H1 (cell line): ENCODE measurements around the gene NPC2. TPM values are rescaled to one million over a fixed set of nuclear protein-coding genes. Genes with fewer than 3 reads are reported as not detected.

Experiments used
- CTCF ChIA-PET: fragments of 300-600 bp; sonication (Branson Sonifier 250); formaldehyde crosslinking; loops from one replicate; lab custom pipeline; 2021; ENCODE audit not compliant: partially characterized antibody; lab: Charles Lee
- POLR2A ChIA-PET: fragments of 300-600 bp; sonication (Branson Sonifier 250); formaldehyde crosslinking; loops from one replicate; lab custom pipeline; 2021; ENCODE audit warnings: inconsistent platforms; ENCODE audit not compliant: partially characterized antibody; lab: Charles Lee
- DNase-seq, 2 experiments: peaks; one replicate each; pipeline versions ENCODE4 v3.0.0 to v3.0.0-alpha.2; 2010 to 2022; ENCODE audit warnings: low spot score in 2 of 2, low read depth in 1 of 2, mixed read lengths in 1 of 2
- FAIRE-seq: peaks from 2 replicates; lab custom pipeline; 2011; peaks lifted over from hg19 to GRCh38; lab: Jason Lieb, UNC
- H2AFZ ChIP-seq: 2 replicates; pipeline ENCODE4 v1.8.1; 2012; ENCODE audit warnings: low read length, inconsistent platforms
- H2AK5ac ChIP-seq: 2 replicates; pipeline ENCODE4 v1.6.1; 2013; ENCODE audit warnings: low read depth, low read length
- H2BK120ac ChIP-seq: replicated peaks from 2 replicates; pipeline ENCODE3; 2013; ENCODE audit warnings: low read depth, low read length, inconsistent platforms
- H2BK12ac ChIP-seq: 2 replicates; pipeline ENCODE4 v1.6.1; 2013; ENCODE audit warnings: low read depth, low read length
- H2BK15ac ChIP-seq: 2 replicates; pipeline ENCODE4 v1.6.1; 2013; ENCODE audit warnings: low read length
- H2BK20ac ChIP-seq: 2 replicates; pipeline ENCODE4 v1.6.1; 2013; ENCODE audit warnings: low read length
- H2BK5ac ChIP-seq: 2 replicates; pipeline ENCODE4 v1.6.1; 2013; ENCODE audit warnings: low read depth, low read length
- H3K14ac ChIP-seq: 2 replicates; pipeline ENCODE4 v1.6.1; 2013; ENCODE audit warnings: inconsistent platforms; ENCODE audit not compliant: insufficient read length
- H3K18ac ChIP-seq: 2 replicates; pipeline ENCODE4 v1.6.1; 2013; ENCODE audit warnings: low read length; ENCODE audit errors: extremely low read depth
- H3K23ac ChIP-seq: 2 replicates; pipeline ENCODE4 v1.6.1; 2013; ENCODE audit warnings: inconsistent platforms; ENCODE audit not compliant: insufficient read length
- H3K23me2 ChIP-seq: 2 replicates; pipeline ENCODE4 v1.6.1; 2013; ENCODE audit warnings: low read depth, low read length
- H3K27ac ChIP-seq: 2 replicates; pipeline ENCODE4 v1.6.1; 2011; ENCODE audit warnings: low read depth, low read length, inconsistent platforms
- H3K27me3 ChIP-seq, 4 experiments: replicated peaks in 1 of 4; 1 replicate in 1 of 4; 2 replicates in 3 of 4; pipeline versions ENCODE4 v1.6.1 to v1.8.1; 2011 to 2013; ENCODE audit warnings: low read length in 3 of 4, mild to moderate bottlenecking in 3 of 4, inconsistent platforms in 2 of 4, mixed read lengths in 2 of 4, moderate library complexity in 1 of 4; ENCODE audit not compliant: control insufficient read depth in 3 of 4, insufficient read depth in 3 of 4; ENCODE audit errors: extremely low read depth in 1 of 4
- H3K36me3 ChIP-seq, 4 experiments: 2 replicates each; pipeline versions ENCODE4 v1.6.1 to v1.8.1; 2011 to 2013; ENCODE audit warnings: mild to moderate bottlenecking in 4 of 4, low read length in 3 of 4, moderate library complexity in 2 of 4, control low read depth in 1 of 4, inconsistent platforms in 1 of 4; ENCODE audit not compliant: insufficient read depth in 4 of 4, control insufficient read depth in 2 of 4
- H3K4ac ChIP-seq: replicated peaks from 2 replicates; pipeline ENCODE3; 2013; ENCODE audit warnings: low read length, low read depth, mixed read lengths, inconsistent platforms; ENCODE audit not compliant: insufficient read length
- H3K4me1 ChIP-seq, 4 experiments: replicated peaks in 1 of 4; 1 replicate in 1 of 4; 2 replicates in 3 of 4; pipeline versions ENCODE4 v1.6.1 to v1.8.1; 2011 to 2013; ENCODE audit warnings: low read length in 3 of 4, inconsistent platforms in 2 of 4, mixed read lengths in 1 of 4; ENCODE audit not compliant: insufficient read depth in 4 of 4, control insufficient read depth in 3 of 4
- H3K4me2 ChIP-seq, 2 experiments: 2 replicates each; pipeline versions ENCODE4 v1.6.1 to v1.8.1; 2011 to 2013; ENCODE audit warnings: low read depth in 2 of 2, low read length in 2 of 2, control low read depth in 1 of 2, inconsistent platforms in 1 of 2, mild to moderate bottlenecking in 1 of 2; ENCODE audit not compliant: insufficient read depth in 1 of 2
- H3K4me3 ChIP-seq, 4 experiments: fragments of 200-600, 300-600 bp in 1 of 4; sonication (generic), shearing (Covaris generic), sonication (Bioruptor Twin) in 1 of 4; 2 replicates each; pipeline versions ENCODE4 v1.5.1 to v1.8.1; 2011 to 2016; ENCODE audit warnings: low read length in 4 of 4, low read depth in 3 of 4, control low read depth in 2 of 4, inconsistent platforms in 2 of 4, mild to moderate bottlenecking in 2 of 4, mixed read lengths in 1 of 4, moderate library complexity in 1 of 4; ENCODE audit not compliant: insufficient read depth in 2 of 4; ENCODE audit errors: extremely low read depth in 1 of 4
- H3K56ac ChIP-seq: replicated peaks from 2 replicates; pipeline ENCODE3; 2013; ENCODE audit warnings: low read depth, mild to moderate bottlenecking, mixed read lengths, low read length, inconsistent platforms; ENCODE audit not compliant: insufficient read length
- H3K79me1 ChIP-seq: 2 replicates; pipeline ENCODE4 v1.6.1; 2013; ENCODE audit warnings: low read depth, low read length, control low read depth
- H3K79me2 ChIP-seq, 2 experiments: 2 replicates each; pipeline versions ENCODE4 v1.6.1 to v1.8.1; 2012 to 2013; ENCODE audit warnings: low read length in 2 of 2, mild to moderate bottlenecking in 2 of 2, inconsistent platforms in 1 of 2; ENCODE audit not compliant: insufficient read depth in 2 of 2, control insufficient read depth in 1 of 2
- H3K9ac ChIP-seq, 4 experiments: replicated peaks in 1 of 4; 1 replicate in 1 of 4; 2 replicates in 3 of 4; pipeline versions ENCODE4 v1.6.1 to v1.8.1; 2011 to 2013; ENCODE audit warnings: low read depth in 3 of 4, low read length in 3 of 4, control low read depth in 2 of 4, mild to moderate bottlenecking in 2 of 4, moderate library complexity in 2 of 4, inconsistent platforms in 1 of 4; ENCODE audit errors: extremely low read depth in 1 of 4
- H3K9me3 ChIP-seq, 2 experiments: 2 replicates each; pipeline versions ENCODE4 v1.6.1 to v1.8.1; 2012 to 2013; ENCODE audit warnings: mild to moderate bottlenecking in 2 of 2, moderate library complexity in 2 of 2, control low read depth in 1 of 2, inconsistent platforms in 1 of 2, low read depth in 1 of 2, low read length in 1 of 2, mixed read lengths in 1 of 2; ENCODE audit not compliant: insufficient read depth in 2 of 2
- H4K20me1 ChIP-seq, 2 experiments: replicated peaks in 1 of 2; 2 replicates each; pipeline versions ENCODE3 to v1.8.1; 2011 to 2013; ENCODE audit warnings: inconsistent platforms in 2 of 2, low read length in 2 of 2, mild to moderate bottlenecking in 1 of 2; ENCODE audit not compliant: insufficient read depth in 2 of 2, control insufficient read depth in 1 of 2
- H4K5ac ChIP-seq: 2 replicates; pipeline ENCODE4 v1.6.1; 2013; ENCODE audit warnings: low read length, low read depth, mixed read lengths, inconsistent platforms; ENCODE audit not compliant: insufficient read length
- H4K8ac ChIP-seq: 2 replicates; pipeline ENCODE4 v1.8.0; 2013; ENCODE audit warnings: mild to moderate bottlenecking, moderate library complexity, low read length, inconsistent platforms; ENCODE audit not compliant: insufficient read depth; ENCODE audit errors: extremely low read depth
- H4K91ac ChIP-seq: replicated peaks from 2 replicates; pipeline ENCODE3; 2013; ENCODE audit warnings: low read length, mixed read lengths, inconsistent platforms; ENCODE audit not compliant: insufficient read length
- ATF2 ChIP-seq: IDR thresholded peaks from 2 replicates; pipeline ENCODE4 v1.6.1; 2012; ENCODE audit warnings: low read length, inconsistent platforms
- GABPA ChIP-seq: IDR thresholded peaks from 2 replicates; pipeline ENCODE4 v1.6.1; 2011; ENCODE audit warnings: mild to moderate bottlenecking, low read length, moderate library complexity, borderline replicate concordance; ENCODE audit not compliant: insufficient read depth
- KDM4A ChIP-seq: IDR thresholded peaks from one replicate; pipeline ENCODE4 v1.7.1; 2012; ENCODE audit warnings: low read depth, mild to moderate bottlenecking, moderate library complexity, low read length, inconsistent platforms; ENCODE audit not compliant: severe bottlenecking
- POU5F1 ChIP-seq: IDR thresholded peaks from 2 replicates; pipeline ENCODE4 v1.6.1; 2011; ENCODE audit warnings: low read depth, mild to moderate bottlenecking, low read length, moderate library complexity
- RFX5 ChIP-seq: IDR thresholded peaks from 2 replicates; pipeline ENCODE4 v1.6.1; 2011; ENCODE audit warnings: low read depth, low read length, improper control_type of control experiment, borderline replicate concordance
- RNF2 ChIP-seq: fragments of 200-900, 300-1000 bp; sonication (generic); IDR thresholded peaks from 2 replicates; pipeline ENCODE4 v1.7.1; 2016; ENCODE audit warnings: borderline replicate concordance, low read depth, mild to moderate bottlenecking, antibody characterized with exemption, low read length; ENCODE audit not compliant: poor library complexity, severe bottlenecking; ENCODE audit errors: missing control alignments
- SP2 ChIP-seq: IDR thresholded peaks from 2 replicates; pipeline ENCODE4 v1.6.1; 2012; ENCODE audit warnings: mild to moderate bottlenecking, low read length, inconsistent platforms
- SRF ChIP-seq: IDR thresholded peaks from 2 replicates; pipeline ENCODE4 v1.6.1; 2011; ENCODE audit warnings: mild to moderate bottlenecking, low read depth, low read length, moderate library complexity
- WGBS, 2 experiments: shearing (Covaris generic) in 1 of 2; methylation state at CpG; one replicate each; pipeline versions ENCODE4 v1.1.6 to v1.1.7; 2013 to 2015; ENCODE audit warnings: low lambda C conversion rate in 2 of 2, mixed read lengths in 2 of 2, inconsistent platforms in 1 of 2, low coverage in 1 of 2, missing lambda C conversion rate in 1 of 2; ENCODE audit not compliant: insufficient replicate concordance in 2 of 2, insufficient coverage in 1 of 2, insufficient read length in 1 of 2; ENCODE audit errors: extremely low coverage in 1 of 2, missing lambda C conversion rate in 1 of 2; 5-methylcytosine and 5-hydroxymethylcytosine counted together
- polyA plus RNA-seq, 7 experiments: library from polyadenylated mRNA; depleted of rRNA in 3 of 7; stranded (reverse) in 5 of 7; unstranded in 2 of 7; fragments of >200 nt in 5 of 7; fragments of 200-250 nt in 2 of 7; gene quantifications; 1 replicate in 5 of 7; 2 replicates in 1 of 7; 4 replicates in 1 of 7; pipeline versions ENCODE4 v1.2.1 to v1.2.3, GENCODE V29; 2011 to 2013; ENCODE audit warnings: missing spikeins in 2 of 7, mixed read lengths in 2 of 7
- total RNA-seq: library from RNA; stranded (reverse); fragmentation: NEBNext Ultra II Directional; extraction: Animal tissue kit (Norgen Biotek cat#: 25700); gene quantifications from 2 replicates; pipeline ENCODE4 v1.2.1, GENCODE V29; 2021

NPC2 gene
- total and polyA plus RNA-seq, 2 of the 8 experiments (the other 6 are each of a cell fraction or from before 2014, with no cell fraction given): 178 to 258 TPM

GRCh38 chr14:74469548-74470518 is 23.3 kb downstream of the NPC2 start:
- Histone ChIP-seq H3K27ac (no peak overlapping the region), H3K79me1 (no peaks in the 10 kb centered on the region), H4K5ac (no peak overlapping the region), H2BK15ac (no peak overlapping the region), H2BK5ac (no peak overlapping the region), H4K8ac (no peak overlapping the region), H2AFZ (no peak overlapping the region), H3K23ac (no peak overlapping the region), H4K91ac (no peak overlapping the region), H3K56ac (no peak overlapping the region), H3K4me1 (no peaks in the 10 kb centered on the region), H2BK120ac (no peak overlapping the region), H3K18ac (no peak overlapping the region), H3K4me3 (no peak overlapping the region), H3K14ac (no peak overlapping the region), H3K4me2 (no peak overlapping the region), H3K9ac (no peak overlapping the region; a peak in 1 of 7 replicates), H2BK20ac (no peak overlapping the region), H3K79me2 (no peaks in the 10 kb centered on the region), H4K20me1 (no peaks in the 10 kb centered on the region), H3K36me3 (peaks cover 0 to 21% (median 3%) of the 10 kb centered on the region in 4 experiments; a peak in 3 of 8 replicates), H3K27me3 (no peaks in the 10 kb centered on the region), H2BK12ac (no peak overlapping the region), H3K23me2 (no peaks in the 10 kb centered on the region; the same call in 1 of the 2 replicates), H3K4ac (no peak overlapping the region), H3K9me3 (no peaks in the 10 kb centered on the region), H2AK5ac (no peak overlapping the region)
- ChIA-PET POLR2A (interaction anchor here (1.2 to 1.7 kb wide), 2 partner anchors 8 to 108 kb away, joined by 4 to 6 read pairs; no protein-coding TSS in a partner anchor), CTCF (interaction anchor here (0.5 to 18.2 kb wide), 9 partner anchors 8 to 179 kb away, joined by 3 to 181 read pairs (median 5); no protein-coding TSS in a partner anchor)
- peak in 1 of 2 experiments; percentile 11 for DNase-seq
- FAIRE-seq: no peak
- 94% methylated on average over 7 of the region's 7 CpGs; no CpG with 5 or more reads in 1 of the 2 experiments for WGBS, 2 experiments
- TF ChIP-seq RNF2: no peak
- no peak for TF ChIP-seq POU5F1
- TF ChIP-seq GABPA: no peak
- TF ChIP-seq ATF2: no peak
- TF ChIP-seq SP2: no peak
- TF ChIP-seq RFX5: no peak
- TF ChIP-seq KDM4A: no peak
- no peak for TF ChIP-seq SRF
